SK-N-SH treated with all-trans-retinoic acid at 6 μM for 48 hours (cell line): ENCODE data around the gene TMEM59L.

Source experiments
- ARNTL ChIP-seq: fragments of 450-650 bp; formaldehyde crosslinking; IDR thresholded peaks from 2 replicates; pipeline ENCODE4 v1.5.0; 2020; ENCODE audit warnings: low read depth, mild to moderate bottlenecking, moderate library complexity, borderline replicate concordance
- ESRRG ChIP-seq: fragments of 250-450 bp; sonication (Bioruptor Pico); IDR thresholded peaks from 2 replicates; pipeline ENCODE4 v1.6.1; 2021; ENCODE audit warnings: mild to moderate bottlenecking
- ISL1 ChIP-seq: fragments of 250-450 bp; sonication (Bioruptor Pico); IDR thresholded peaks from 2 replicates; pipeline ENCODE4 v2.1.2; 2022; ENCODE audit warnings: mild to moderate bottlenecking, moderate library complexity
- OSR1 ChIP-seq: fragments of 250-450 bp; sonication (Bioruptor Pico); IDR thresholded peaks from 2 replicates; pipeline ENCODE4 v1.8.0; 2022; ENCODE audit warnings: moderate library complexity, mild to moderate bottlenecking, inconsistent platforms
- TF ChIP-seq, protein P1 (sequence below): fragments of 250-450 bp; sonication (Bioruptor Pico); IDR thresholded peaks from 2 replicates; pipeline ENCODE4 v1.8.0; 2021; ENCODE audit warnings: low read depth, mild to moderate bottlenecking, moderate library complexity, borderline replicate concordance

- TF ChIP-seq OSR1 (CRISPR knock-in tag) (no peak), ESRRG (CRISPR knock-in tag) (no peak), ARNTL (CRISPR knock-in tag) (no peak), ISL1 (CRISPR knock-in tag) (no peak)
- TF ChIP-seq, protein P1, sequence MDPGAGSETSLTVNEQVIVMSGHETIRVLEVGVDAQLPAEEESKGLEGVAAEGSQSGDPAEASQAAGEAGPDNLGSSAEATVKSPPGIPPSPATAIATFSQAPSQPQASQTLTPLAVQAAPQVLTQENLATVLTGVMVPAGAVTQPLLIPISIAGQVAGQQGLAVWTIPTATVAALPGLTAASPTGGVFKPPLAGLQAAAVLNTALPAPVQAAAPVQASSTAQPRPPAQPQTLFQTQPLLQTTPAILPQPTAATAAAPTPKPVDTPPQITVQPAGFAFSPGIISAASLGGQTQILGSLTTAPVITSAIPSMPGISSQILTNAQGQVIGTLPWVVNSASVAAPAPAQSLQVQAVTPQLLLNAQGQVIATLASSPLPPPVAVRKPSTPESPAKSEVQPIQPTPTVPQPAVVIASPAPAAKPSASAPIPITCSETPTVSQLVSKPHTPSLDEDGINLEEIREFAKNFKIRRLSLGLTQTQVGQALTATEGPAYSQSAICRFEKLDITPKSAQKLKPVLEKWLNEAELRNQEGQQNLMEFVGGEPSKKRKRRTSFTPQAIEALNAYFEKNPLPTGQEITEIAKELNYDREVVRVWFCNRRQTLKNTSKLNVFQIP (CRISPR knock-in tag) = no peak
Observed at GRCh38 chr19:18658366-18658855, 45.7 kb downstream of the TMEM59L start.
